G401.6 (cell line): ENCODE data around the gene SLC9A9.

Experiments used
- FAIRE-seq: peaks from 2 replicates; lab custom pipeline; 2012; peaks lifted over from hg19 to GRCh38; lab: Jason Lieb, UNC

Gene SLC9A9

DNA sequence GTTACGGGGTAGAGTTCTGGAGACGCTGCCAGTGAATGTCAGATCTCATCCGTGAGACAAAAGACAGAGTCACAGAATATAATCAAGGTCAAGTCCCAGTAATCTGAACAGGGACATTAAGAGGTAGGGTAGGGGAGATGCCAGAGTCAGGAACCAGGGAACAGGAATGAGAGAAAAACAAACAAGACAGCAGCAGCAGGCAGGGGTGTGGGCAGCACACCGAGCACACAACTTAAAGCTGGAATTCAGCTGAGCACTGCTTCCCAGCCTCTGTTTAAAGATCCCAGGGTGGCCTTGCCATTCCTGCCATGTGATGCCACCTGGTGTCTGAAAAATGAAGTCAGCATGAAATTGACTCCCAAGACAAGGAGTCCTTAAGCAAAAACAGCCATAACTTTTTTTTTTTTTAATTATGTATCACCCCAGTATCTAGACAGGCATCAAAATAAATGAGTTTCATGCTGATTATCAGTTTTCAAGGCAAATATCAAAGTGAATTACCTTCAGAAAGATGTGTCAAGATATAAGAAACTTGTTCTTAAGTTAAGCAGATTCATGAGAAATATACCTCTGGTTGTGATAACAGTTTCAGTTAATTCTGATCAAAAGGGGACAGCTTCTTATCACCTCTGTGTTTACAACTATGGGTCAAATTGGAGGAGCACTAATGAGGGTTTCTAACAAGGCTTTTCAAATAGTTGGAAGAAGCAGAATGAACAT, 203.7 kb downstream of the SLC9A9 start:
- FAIRE-seq: no peak

GRCh38 chr3:143643905-143644304, 204.4 kb downstream of the SLC9A9 start:
- no peak for FAIRE-seq

DNA sequence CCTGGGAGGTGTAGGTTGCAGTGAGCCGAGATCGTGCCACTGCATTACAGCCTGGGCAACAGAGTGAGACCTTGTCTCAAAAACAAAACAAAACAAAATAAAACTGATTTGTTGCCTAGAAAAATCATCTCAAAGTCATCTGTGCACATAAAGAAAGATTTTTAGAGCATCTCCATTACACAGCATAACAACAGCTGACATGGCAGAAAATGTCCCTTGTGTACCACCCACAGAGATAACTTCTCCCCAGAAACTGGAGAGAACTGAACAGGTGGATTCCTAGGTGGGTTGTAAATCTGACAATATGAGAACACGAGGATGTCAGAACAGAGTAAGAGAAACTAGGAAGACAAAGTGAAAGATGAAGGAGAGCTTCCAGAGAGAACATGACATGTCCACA, 207.5 kb downstream of the SLC9A9 start:
- FAIRE-seq: no peak

DNA sequence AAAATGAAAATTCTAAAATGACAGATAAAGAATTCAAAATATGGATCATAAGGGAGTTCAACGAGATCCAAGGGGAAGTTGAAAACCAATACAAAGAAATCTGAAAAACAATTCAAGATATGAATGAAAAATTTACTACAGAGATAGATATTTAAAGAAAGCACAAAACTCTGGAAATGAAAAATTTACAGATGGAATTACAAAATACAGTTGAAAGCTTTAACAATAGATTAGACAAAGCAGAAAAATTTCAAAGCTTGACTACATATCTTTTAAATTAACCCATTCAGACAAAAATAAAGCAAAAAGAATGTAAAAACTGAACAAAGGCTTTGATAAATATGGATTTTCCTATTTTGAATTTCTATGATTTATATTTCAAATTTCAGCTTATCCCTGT, 211.1 kb downstream of the SLC9A9 start:
- no peak for FAIRE-seq

DNA sequence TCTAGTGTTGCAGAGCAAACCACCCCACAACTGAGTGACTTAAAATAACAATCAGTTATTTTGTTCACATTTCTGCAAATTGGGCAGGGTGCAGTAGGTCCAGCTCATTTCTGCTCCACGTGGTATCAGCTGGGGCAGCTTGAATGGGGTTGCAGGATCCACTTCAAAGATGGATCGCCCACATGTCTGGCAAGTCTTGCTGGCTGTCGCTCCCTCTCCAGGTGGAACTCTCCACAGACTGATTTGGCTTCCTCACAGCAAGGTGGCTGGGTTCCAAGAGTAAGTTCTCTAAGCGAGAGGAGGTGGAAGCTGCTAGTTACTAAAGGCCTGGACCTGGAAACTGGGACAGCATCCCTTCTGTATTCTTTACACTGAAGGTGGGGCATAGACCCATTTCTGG, 213.3 kb downstream of the SLC9A9 start:
- no peak for FAIRE-seq

DNA sequence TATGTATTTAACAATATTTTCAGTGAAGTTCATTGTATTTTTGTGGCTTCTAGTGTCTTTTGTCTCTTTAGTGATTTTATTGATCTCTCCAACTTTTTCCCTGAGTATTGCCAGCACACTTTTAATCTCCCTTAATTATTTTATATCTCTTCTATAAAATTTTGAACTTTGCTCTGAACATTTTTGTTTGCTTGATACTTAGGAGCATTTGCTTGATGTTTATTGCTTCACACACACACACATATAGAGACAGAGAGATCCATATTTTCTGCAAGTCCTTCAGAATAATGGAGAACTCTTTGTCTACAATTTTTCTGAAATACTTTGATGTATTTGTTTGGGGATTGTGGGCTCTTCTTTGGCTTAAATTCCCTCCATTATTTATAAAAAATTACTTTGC, 213.8 kb downstream of the SLC9A9 start:
- FAIRE-seq: no peak

DNA sequence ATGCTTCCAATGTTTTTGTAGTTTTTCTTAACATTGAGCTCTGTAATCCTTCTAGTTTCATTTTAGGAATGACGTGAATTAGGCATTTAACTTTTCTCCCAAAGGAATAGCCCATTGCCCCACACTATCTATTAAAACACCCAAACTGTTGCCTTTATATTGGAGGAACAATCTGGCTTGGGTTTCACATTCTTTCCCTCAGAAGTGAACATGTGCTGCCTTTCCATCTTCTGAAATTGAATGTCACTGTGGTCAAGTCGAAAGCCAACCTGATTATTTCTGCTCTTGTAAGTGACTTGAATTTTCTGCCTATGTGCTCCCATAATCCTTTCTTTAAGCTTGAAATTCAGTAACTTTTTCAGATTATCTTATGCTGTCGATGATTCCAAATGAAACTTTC, 214.5 kb downstream of the SLC9A9 start:
- FAIRE-seq: no peak

DNA sequence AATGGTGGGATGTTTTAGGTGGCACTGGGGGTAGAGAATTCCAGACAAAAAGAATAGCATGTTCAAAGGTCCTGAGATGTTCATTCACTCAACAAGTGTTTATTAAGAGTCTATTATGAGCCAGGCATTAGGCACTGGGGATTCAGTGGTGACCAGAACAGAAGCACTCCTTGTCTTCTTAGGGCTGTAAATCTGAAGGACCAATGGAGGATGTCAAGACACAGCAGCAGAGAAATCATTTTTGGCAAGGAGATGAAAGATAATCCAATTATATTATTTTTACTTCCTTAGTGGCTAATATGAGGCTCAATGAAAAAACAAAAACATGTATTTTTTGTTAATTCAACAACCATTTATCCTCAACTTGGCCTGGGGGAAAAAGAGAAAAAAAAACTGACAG, 218.5 kb downstream of the SLC9A9 start:
- no peak for FAIRE-seq

DNA sequence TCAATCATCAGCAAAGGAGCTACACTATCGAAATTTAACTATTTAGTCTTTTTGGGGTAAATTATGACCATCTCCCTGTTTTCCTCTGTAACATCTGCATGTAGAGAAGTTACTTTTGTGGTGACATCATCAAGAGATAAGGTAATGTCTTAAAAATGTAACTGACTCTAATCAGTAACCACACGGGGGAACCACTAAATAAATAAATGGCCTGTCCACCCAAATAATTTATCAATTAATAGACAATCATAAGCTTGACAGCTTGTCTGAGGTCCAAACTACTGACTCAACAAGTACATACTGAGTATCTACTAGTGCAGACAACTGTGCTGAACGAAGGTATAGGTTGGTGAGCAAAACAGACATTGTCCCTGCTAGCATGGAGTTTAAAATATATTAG, 219.3 kb downstream of the SLC9A9 start:
- no peak for FAIRE-seq

DNA sequence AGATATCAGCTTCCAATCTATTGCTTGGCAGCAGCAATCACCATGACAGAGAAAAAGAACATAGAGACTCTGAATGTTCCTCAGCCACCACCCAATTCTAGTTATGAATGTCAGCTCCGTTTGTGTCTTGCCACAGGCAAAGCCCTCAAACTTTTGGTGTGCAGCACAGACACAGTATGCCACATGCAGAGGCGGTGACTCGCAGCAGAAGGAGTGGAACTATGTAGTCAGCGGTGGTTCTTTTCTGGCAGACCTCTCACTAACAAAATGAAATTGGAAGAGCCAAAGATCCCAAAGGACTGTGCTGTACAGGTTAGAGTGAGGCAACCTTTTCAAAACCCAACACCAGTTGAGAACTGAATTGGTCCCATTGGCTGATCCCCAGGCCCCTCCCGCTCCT, 220.9 kb downstream of the SLC9A9 start:
- no peak for FAIRE-seq

DNA sequence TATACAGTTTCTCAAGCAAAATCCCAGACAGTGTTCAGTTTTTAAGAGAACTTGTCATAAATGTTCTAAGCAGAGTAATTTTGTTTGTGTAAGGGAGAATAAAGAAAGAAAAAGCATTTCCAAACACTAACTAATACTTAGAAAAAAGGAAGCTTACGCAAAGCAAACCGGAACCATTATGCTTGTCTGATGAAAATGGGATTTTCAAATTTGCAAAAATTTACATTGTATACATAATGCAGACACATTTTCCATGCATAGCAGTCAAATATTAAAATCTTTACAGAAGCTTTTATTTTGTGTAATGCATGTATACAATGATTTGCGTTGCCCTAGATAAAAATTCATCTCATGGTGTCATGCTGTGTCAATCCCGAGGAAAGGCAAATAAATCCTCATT, 229.0 kb downstream of the SLC9A9 start:
- FAIRE-seq: no peak

GRCh38 chr3:143617050-143617449, 231.2 kb downstream of the SLC9A9 start:
- no peak for FAIRE-seq

- FAIRE-seq: no peak
These were observed 235.0 kb downstream of the SLC9A9 start for GRCh38 chr3:143613226-143613625.

GRCh38 chr3:143612541-143612940, 235.7 kb downstream of the SLC9A9 start:
- no peak for FAIRE-seq

DNA sequence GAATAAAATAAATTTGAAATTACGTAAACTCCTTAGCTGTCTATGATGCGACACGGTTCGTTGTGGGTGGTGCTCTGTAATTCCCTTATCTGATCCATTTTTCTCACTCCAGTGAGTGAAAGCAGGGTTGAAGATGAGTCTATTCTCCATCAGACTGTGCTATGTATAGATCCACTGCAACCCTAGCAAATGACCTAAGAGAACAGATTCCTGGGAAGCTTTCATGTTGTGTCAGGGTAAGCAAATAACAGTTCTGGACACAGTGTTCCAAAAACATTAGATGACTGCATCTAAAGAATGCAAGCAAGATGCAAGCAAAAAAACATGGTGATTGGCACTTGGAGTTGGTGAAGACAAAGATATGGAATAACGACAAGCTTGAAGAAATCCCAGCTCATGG, 239.3 kb downstream of the SLC9A9 start:
- FAIRE-seq: no peak

DNA sequence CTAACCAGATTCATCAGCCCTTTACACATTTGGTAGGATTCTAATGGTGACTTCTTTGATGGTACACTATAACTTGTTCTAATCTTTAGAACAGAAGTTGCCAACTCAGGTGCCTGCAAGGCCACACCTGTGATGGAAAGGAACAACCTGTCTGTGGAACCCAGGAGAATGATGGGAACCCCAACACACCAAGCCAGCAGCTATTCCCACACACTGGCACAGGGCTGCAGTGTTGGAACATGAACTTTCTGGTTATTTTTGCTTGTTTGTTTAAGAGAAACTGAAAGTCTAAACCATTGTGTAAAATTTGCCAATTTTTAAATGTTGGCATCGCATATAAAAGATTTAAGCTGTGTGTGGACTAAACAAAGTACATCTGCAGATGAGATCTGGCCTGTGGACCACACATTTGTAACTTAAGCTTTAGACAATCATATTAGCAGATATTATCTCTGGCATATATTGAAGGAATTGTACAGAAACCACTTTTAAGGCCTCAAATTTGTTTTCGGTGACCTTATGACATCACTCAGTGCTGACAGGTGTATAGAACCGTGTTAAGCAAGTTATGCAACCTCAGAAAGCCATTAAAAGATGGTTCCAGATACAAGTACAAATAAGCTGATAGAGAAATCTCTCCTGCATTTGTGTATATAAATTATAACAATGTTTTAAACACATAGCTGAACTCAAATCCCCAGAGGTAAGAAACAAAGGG, 242.9 kb downstream of the SLC9A9 start:
- no peak for FAIRE-seq

GRCh38 chr3:143604402-143605185, 243.7 kb downstream of the SLC9A9 start:
- FAIRE-seq: no peak

GRCh38 chr3:143603774-143604173, 244.5 kb downstream of the SLC9A9 start:
- FAIRE-seq: no peak

DNA sequence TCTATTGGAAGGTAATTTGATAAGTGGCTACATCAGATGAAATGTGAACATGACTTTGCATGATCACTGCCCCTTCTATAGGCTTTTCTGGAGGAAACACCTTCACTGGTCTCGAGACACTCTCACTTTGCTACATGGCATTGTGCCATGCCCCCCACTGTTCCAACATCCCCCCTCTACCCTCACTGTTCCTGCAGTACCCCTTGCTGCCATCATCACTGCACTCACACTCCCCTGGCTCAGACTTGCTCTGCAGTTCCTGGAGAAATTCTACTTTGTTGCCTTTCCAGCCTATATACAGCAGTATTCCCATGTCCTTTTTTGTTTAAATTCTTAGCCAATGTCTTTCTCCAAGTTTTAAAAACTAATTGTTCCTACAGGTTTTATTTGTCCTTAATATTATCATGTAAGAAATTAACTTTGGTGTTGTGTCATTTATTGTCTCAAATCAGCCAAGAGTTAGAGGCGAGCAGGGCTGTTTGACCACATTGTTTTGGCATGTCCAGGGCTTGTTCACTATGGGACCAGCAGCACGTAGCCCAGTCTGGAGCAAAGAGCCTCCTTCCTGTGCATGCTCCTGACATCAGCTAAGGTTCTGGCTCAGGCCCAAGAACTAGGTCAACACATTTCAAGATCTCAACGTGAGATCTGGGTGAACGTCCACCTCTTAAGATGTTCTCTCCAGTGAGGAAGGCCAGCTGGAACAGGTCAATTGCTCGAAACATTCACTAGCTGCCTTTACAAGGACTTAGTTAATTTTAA, 246.4 kb downstream of the SLC9A9 start:
- FAIRE-seq: no peak

- no peak for FAIRE-seq
These were observed 247.2 kb downstream of the SLC9A9 start for GRCh38 chr3:143600756-143601718.
